Neuronal stem cell (in vitro differentiated cells): ENCODE results near the gene NFYA.

ENCODE experiments used
- DNase-seq: peaks from one replicate; pipeline ENCODE4 v3.0.0-alpha.2; 2013; ENCODE audit warnings: low spot score
- H2AFZ ChIP-seq: one replicate; pipeline ENCODE4 v1.6.1; 2013; ENCODE audit warnings: mild to moderate bottlenecking, low read length, inconsistent platforms
- H2AK5ac ChIP-seq: 2 replicates; pipeline ENCODE4 v1.6.1; 2013; ENCODE audit warnings: low read depth, mild to moderate bottlenecking, inconsistent platforms, low read length, moderate library complexity, mixed read lengths
- H2BK120ac ChIP-seq: 2 replicates; pipeline ENCODE4 v1.6.1; 2013; ENCODE audit warnings: low read depth, mild to moderate bottlenecking, inconsistent platforms, low read length, moderate library complexity, mixed read lengths
- H2BK12ac ChIP-seq: one replicate; pipeline ENCODE4 v1.6.1; 2013; ENCODE audit warnings: low read length, inconsistent platforms
- H2BK15ac ChIP-seq: 2 replicates; pipeline ENCODE4 v1.6.1; 2013; ENCODE audit warnings: mild to moderate bottlenecking, low read length, inconsistent platforms, mixed read lengths
- H2BK5ac ChIP-seq: one replicate; pipeline ENCODE4 v1.6.1; 2013; ENCODE audit warnings: inconsistent platforms, mild to moderate bottlenecking, low read length, moderate library complexity
- H3K14ac ChIP-seq: one replicate; pipeline ENCODE4 v1.6.1; 2013; ENCODE audit warnings: low read length, inconsistent platforms
- H3K18ac ChIP-seq: 2 replicates; pipeline ENCODE4 v1.6.1; 2013; ENCODE audit warnings: low read length, inconsistent platforms
- H3K23ac ChIP-seq: 2 replicates; pipeline ENCODE4 v1.6.1; 2013; ENCODE audit warnings: low read depth, mild to moderate bottlenecking, mixed read lengths, low read length, inconsistent platforms; ENCODE audit not compliant: poor library complexity
- H3K27ac ChIP-seq: replicated peaks from 3 replicates; pipeline ENCODE4 v1.5.1; 2013; ENCODE audit warnings: low read length, inconsistent platforms
- H3K27me3 ChIP-seq, 3 experiments: 2 replicates each; pipeline ENCODE4 v1.6.1; 2013; ENCODE audit warnings: low read length in 3 of 3, mild to moderate bottlenecking in 2 of 3, inconsistent platforms in 1 of 3, low read depth in 1 of 3, mixed read lengths in 1 of 3, moderate library complexity in 1 of 3; ENCODE audit not compliant: control insufficient read depth in 3 of 3, insufficient read depth in 3 of 3
- H3K36me3 ChIP-seq, 2 donors: replicated peaks in 1 of 2; 2 replicates each; pipeline ENCODE4 v1.6.1; 2013; ENCODE audit warnings: low read length in 2 of 2; ENCODE audit not compliant: control insufficient read depth in 2 of 2, insufficient read depth in 2 of 2
- H3K4ac ChIP-seq: 2 replicates; pipeline ENCODE4 v1.6.1; 2013; ENCODE audit warnings: inconsistent platforms, mild to moderate bottlenecking, low read length, moderate library complexity
- H3K4me1 ChIP-seq, 2 donors: 1 replicate in 1 of 2; 2 replicates in 1 of 2; pipeline ENCODE4 v1.6.1; 2013; ENCODE audit warnings: low read length in 2 of 2, low read depth in 1 of 2; ENCODE audit not compliant: control insufficient read depth in 2 of 2, insufficient read depth in 1 of 2
- H3K4me2 ChIP-seq: one replicate; pipeline ENCODE4 v1.6.1; 2013; ENCODE audit warnings: mild to moderate bottlenecking, low read length, inconsistent platforms; ENCODE audit not compliant: insufficient read depth, poor library complexity, severe bottlenecking
- H3K4me3 ChIP-seq, 2 donors: 2 replicates each; pipeline ENCODE4 v1.5.1; 2013; ENCODE audit warnings: low read length in 2 of 2, mild to moderate bottlenecking in 2 of 2, inconsistent platforms in 1 of 2, moderate library complexity in 1 of 2
- H3K79me1 ChIP-seq: one replicate; pipeline ENCODE4 v1.6.1; 2013; ENCODE audit warnings: low read depth, mild to moderate bottlenecking, inconsistent platforms, low read length, moderate library complexity
- H3K9ac ChIP-seq: one replicate; pipeline ENCODE4 v1.6.1; 2013; ENCODE audit warnings: mild to moderate bottlenecking, low read depth, low read length, inconsistent platforms; ENCODE audit not compliant: poor library complexity
- H3K9me3 ChIP-seq, 2 donors: replicated peaks in 1 of 2; 2 replicates each; pipeline versions ENCODE3 to v1.6.1; 2013; ENCODE audit warnings: low read length in 2 of 2, mild to moderate bottlenecking in 2 of 2, inconsistent platforms in 1 of 2, low read depth in 1 of 2, mixed read lengths in 1 of 2, moderate library complexity in 1 of 2; ENCODE audit not compliant: control insufficient read depth in 2 of 2, insufficient read depth in 1 of 2
- H4K8ac ChIP-seq: one replicate; pipeline ENCODE4 v1.6.1; 2013; ENCODE audit warnings: low read depth, mild to moderate bottlenecking, inconsistent platforms, low read length, moderate library complexity
- H4K91ac ChIP-seq: one replicate; pipeline ENCODE4 v1.6.1; 2013; ENCODE audit warnings: low read length, low read depth, mild to moderate bottlenecking, inconsistent platforms; ENCODE audit not compliant: poor library complexity
- WGBS, 2 donors: extraction: QIAGEN DNeasy Blood & Tissue Kit; methylation state at CpG; one replicate each; pipeline ENCODE4 v1.1.7; 2013; ENCODE audit warnings: missing lambda C conversion rate in 2 of 2, mixed read lengths in 1 of 2; ENCODE audit not compliant: insufficient read length in 2 of 2, insufficient replicate concordance in 1 of 2; ENCODE audit errors: extremely low coverage in 2 of 2; 5-methylcytosine and 5-hydroxymethylcytosine counted together

NFYA gene

GRCh38 chr6:41042226-41043055, 30.3 kb upstream of the NFYA start, which contains the start of gene TSPO2:
TSPO2 (plus strand) TSS chr6:41042467; CDS start chr6:41042986, 519 bp downstream.
- Histone ChIP-seq H3K4ac (no peak within 1 kb of the TSS), H2BK12ac (no peak within 1 kb of the TSS), H3K9me3 (no peaks in the 10 kb centered on the region), H2AFZ (no peak within 1 kb of the TSS), H2BK5ac (no peak within 1 kb of the TSS), H3K23ac (no peak within 1 kb of the TSS), H3K14ac (no peak within 1 kb of the TSS), H4K91ac (no peak within 1 kb of the TSS), H3K27me3 (no peaks in the 10 kb centered on the region), H4K8ac (no peak within 1 kb of the TSS), H3K18ac (no peak within 1 kb of the TSS), H3K36me3 (no peaks in the 10 kb centered on the region), H3K79me1 (no peaks in the 10 kb centered on the region), H3K27ac (no peak within 1 kb of the TSS), H2BK15ac (no peak within 1 kb of the TSS), H2AK5ac (no peak within 1 kb of the TSS), H2BK120ac (no peak within 1 kb of the TSS), H3K4me1 (no peaks in the 10 kb centered on the region), H3K4me2 (no peak within 1 kb of the TSS), H3K9ac (no peak within 1 kb of the TSS), H3K4me3 (no peak within 1 kb of the TSS)
- no peak for DNase-seq
- no CpG with 5 or more reads among the region's 10 CpGs for WGBS, 2 donors

- Histone ChIP-seq H3K27ac (no peak overlapping the region), H3K9me3 (no peaks in the 10 kb centered on the region), H3K23ac (no peak overlapping the region), H3K36me3 (no peaks in the 10 kb centered on the region), H3K4me3 (no peak overlapping the region), H2BK12ac (no peak overlapping the region), H3K27me3 (no peaks in the 10 kb centered on the region), H3K4ac (no peak overlapping the region), H2BK5ac (no peak overlapping the region), H3K4me1 (no peaks in the 10 kb centered on the region), H3K14ac (no peak overlapping the region), H4K91ac (no peak overlapping the region), H4K8ac (no peak overlapping the region), H3K79me1 (no peaks in the 10 kb centered on the region), H3K4me2 (no peak overlapping the region), H2BK120ac (no peak overlapping the region), H3K9ac (no peak overlapping the region), H3K18ac (no peak overlapping the region), H2AFZ (no peak overlapping the region), H2BK15ac (no peak overlapping the region), H2AK5ac (no peak overlapping the region)
- no CpG with 5 or more reads among the region's 3 CpGs for WGBS, 2 donors
- DNase-seq: no peak
Observed at GRCh38 chr6:41043151-41043550, 29.6 kb upstream of the NFYA start.

DNA sequence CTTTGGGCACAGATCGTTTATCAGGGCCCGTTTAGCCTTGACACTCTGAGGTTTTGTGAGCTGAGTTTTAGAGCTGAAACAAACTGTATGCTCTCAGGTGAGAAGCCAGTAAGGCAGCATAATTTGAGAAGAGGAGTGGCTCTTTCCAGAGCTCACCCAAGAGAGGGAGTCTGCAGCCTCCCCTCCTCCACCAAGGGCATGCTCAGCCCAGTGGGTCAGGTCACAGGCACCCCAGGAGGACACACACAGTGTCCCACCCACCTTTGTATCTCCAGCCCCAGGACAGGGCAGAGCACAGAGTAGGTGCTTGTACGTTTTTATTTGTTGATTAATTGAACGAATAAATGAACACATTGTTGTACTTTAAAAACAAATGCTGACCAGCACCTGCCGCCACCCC, 27.1 kb upstream of the NFYA start:
- no peaks in the 10 kb centered on the region for H3K79me1 ChIP-seq
- no peaks in the 10 kb centered on the region for H3K36me3 ChIP-seq
- no peak overlapping the region for H3K4ac ChIP-seq
- H2BK5ac ChIP-seq: no peak overlapping the region
- no peak for DNase-seq
- no peaks in the 10 kb centered on the region for H3K27me3 ChIP-seq
- no CpG with 5 or more reads among the region's 5 CpGs for WGBS, 2 donors
- no peak overlapping the region for H3K27ac ChIP-seq
- H3K4me2 ChIP-seq: no peak overlapping the region
- no peak overlapping the region for H2AFZ ChIP-seq
- peaks cover 0 to 2% of the 10 kb centered on the region in 2 donors for H3K4me1 ChIP-seq
- no peak overlapping the region for H2BK12ac ChIP-seq
- no peak overlapping the region for H2AK5ac ChIP-seq
- H3K4me3 ChIP-seq: no peak overlapping the region
- no peaks in the 10 kb centered on the region for H3K9me3 ChIP-seq
- no peak overlapping the region for H3K9ac ChIP-seq
- H2BK15ac ChIP-seq: no peak overlapping the region
- H3K14ac ChIP-seq: no peak overlapping the region
- no peak overlapping the region for H2BK120ac ChIP-seq
- H4K91ac ChIP-seq: no peak overlapping the region
- H4K8ac ChIP-seq: no peak overlapping the region
- H3K23ac ChIP-seq: no peak overlapping the region
- no peak overlapping the region for H3K18ac ChIP-seq

DNA sequence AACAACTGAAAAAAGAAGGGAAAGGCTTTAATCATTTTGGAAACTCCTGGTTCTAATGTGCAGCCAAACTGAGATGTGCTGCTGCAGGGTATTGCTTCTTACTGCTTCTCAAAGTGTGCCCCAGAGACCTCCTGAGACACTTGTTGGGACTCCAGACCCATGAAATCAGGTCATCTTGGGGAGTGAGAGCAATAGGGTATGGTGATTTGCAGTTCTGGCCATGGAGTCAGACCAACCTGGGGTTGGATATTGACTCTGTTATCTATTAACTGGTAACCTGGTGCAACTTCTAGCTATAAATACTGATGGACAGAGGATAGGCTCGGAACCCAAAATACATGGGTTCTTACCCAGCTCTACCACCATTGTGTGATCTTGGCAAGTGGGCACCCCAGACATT, 26.7 kb upstream of the NFYA start:
- no peak for DNase-seq
- Histone ChIP-seq H3K4me3 (no peak overlapping the region), H3K9ac (no peak overlapping the region), H2BK5ac (no peak overlapping the region), H3K36me3 (no peaks in the 10 kb centered on the region), H3K4me1 (peaks cover 0 to 2% of the 10 kb centered on the region in 2 donors), H2AK5ac (no peak overlapping the region), H3K4me2 (no peak overlapping the region), H4K91ac (no peak overlapping the region), H2BK12ac (no peak overlapping the region), H2AFZ (no peak overlapping the region), H4K8ac (no peak overlapping the region), H2BK15ac (no peak overlapping the region), H2BK120ac (no peak overlapping the region), H3K23ac (no peak overlapping the region), H3K14ac (no peak overlapping the region), H3K27me3 (no peaks in the 10 kb centered on the region), H3K79me1 (no peaks in the 10 kb centered on the region), H3K18ac (no peak overlapping the region), H3K9me3 (no peaks in the 10 kb centered on the region), H3K27ac (no peak overlapping the region), H3K4ac (no peak overlapping the region)
- no CpG with 5 or more reads among the region's 1 CpG for WGBS, 2 donors
